ENCODE results near the gene NUP210. TPM values are rescaled to one million over a fixed set of nuclear protein-coding genes. Genes with fewer than 3 reads are reported as not detected.

The NUP210 gene
- total RNA-seq, 4 donors from 2014 or later = 1.7 to 3.6 (median 2.7) TPM

DNA sequence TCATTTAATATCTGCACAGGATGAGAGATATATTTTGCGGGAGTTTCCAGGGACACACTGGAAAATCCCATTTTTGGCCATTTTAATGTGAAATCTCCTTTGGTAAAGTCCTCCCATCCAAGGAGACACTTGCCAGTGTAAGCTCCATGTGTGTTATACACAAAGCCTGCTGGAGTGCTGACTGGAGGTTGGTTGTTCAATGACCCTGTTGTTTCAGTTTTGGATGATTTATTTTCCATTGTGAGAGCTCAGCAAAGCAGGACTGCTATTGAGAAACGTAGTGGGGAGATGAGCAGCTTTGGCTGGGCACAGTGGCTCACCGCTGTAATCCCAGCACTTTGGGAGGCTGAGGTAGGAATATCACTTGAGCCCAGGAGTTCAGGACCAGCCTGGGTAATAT is 127.7 kb downstream of the NUP210 start:
- in situ Hi-C loops (cut with MboI; ENCODE audit: low sequenced_read_pairs in 4 of 4) (loop anchor here in 2 of 4 donors (25.0 kb wide), 1 partner anchor 205 kb away; no protein-coding TSS in a partner anchor), intact Hi-C loops (cut with DNase I; ENCODE audit: low total_unique reads) (no loop called here)
- DNase-seq (no peak), ATAC-seq (no peak)
- Histone ChIP-seq H3K27ac (no peak overlapping the region), H3K27me3 (peaks cover 0 to 3% (median 0%) of the 10 kb centered on the region in 3 donors), H3K36me3 (no peaks in the 10 kb centered on the region), H3K9me3 (no peaks in the 10 kb centered on the region), H3K4me1 (no peaks in the 10 kb centered on the region), H3K4me3 (no peak overlapping the region)
- TF ChIP-seq, protein P1, sequence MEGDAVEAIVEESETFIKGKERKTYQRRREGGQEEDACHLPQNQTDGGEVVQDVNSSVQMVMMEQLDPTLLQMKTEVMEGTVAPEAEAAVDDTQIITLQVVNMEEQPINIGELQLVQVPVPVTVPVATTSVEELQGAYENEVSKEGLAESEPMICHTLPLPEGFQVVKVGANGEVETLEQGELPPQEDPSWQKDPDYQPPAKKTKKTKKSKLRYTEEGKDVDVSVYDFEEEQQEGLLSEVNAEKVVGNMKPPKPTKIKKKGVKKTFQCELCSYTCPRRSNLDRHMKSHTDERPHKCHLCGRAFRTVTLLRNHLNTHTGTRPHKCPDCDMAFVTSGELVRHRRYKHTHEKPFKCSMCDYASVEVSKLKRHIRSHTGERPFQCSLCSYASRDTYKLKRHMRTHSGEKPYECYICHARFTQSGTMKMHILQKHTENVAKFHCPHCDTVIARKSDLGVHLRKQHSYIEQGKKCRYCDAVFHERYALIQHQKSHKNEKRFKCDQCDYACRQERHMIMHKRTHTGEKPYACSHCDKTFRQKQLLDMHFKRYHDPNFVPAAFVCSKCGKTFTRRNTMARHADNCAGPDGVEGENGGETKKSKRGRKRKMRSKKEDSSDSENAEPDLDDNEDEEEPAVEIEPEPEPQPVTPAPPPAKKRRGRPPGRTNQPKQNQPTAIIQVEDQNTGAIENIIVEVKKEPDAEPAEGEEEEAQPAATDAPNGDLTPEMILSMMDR (IDR thresholded peaks at IDR 0.05 in 4 of 5, conservative IDR thresholded peaks at IDR 0.05 in 1 of 5) = no peak
- TF ChIP-seq POLR2A (IDR thresholded peaks at IDR 0.05) = no peak

DNA sequence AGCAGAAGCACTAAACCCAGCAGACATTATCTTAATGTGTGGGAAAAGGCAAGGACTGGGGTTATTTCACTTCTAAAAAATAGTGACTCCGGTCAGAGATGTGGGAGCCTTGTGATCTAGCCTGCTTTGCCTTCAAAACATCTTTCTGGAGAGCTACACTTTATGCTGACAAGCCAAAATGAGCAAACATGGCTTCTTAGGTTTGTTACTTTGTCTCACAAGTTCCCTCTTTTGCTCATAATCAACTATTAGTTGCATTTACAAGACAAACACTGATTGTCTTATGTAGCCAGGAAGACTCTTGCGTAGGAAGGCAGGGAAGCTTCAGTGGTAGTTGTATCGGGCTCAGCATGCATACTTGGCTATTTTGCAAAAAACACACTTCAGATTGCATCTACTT is 129.2 kb downstream of the NUP210 start:
- intact Hi-C loops (cut with DNase I; ENCODE audit: low total_unique reads) (no loop called here), in situ Hi-C loops (cut with MboI; ENCODE audit: low sequenced_read_pairs in 4 of 4) (loop anchor here in 2 of 4 donors (25.0 kb wide), 1 partner anchor 204 kb away; no protein-coding TSS in a partner anchor)
- no peaks in the 10 kb centered on the region for H3K36me3 ChIP-seq
- no peaks in the 10 kb centered on the region for H3K9me3 ChIP-seq
- DNase-seq = no peak
- no peak for TF ChIP-seq POLR2A (IDR thresholded peaks at IDR 0.05)
- TF ChIP-seq, protein P1 (IDR thresholded peaks at IDR 0.05 in 4 of 5, conservative IDR thresholded peaks at IDR 0.05 in 1 of 5) = no peak
- no peak overlapping the region for H3K27ac ChIP-seq
- H3K4me3 ChIP-seq = no peak overlapping the region
- no peaks in the 10 kb centered on the region for H3K4me1 ChIP-seq
- ATAC-seq = no peak
- H3K27me3 ChIP-seq = peaks cover 5 to 11% (median 5%) of the 10 kb centered on the region in 3 donors

DNA sequence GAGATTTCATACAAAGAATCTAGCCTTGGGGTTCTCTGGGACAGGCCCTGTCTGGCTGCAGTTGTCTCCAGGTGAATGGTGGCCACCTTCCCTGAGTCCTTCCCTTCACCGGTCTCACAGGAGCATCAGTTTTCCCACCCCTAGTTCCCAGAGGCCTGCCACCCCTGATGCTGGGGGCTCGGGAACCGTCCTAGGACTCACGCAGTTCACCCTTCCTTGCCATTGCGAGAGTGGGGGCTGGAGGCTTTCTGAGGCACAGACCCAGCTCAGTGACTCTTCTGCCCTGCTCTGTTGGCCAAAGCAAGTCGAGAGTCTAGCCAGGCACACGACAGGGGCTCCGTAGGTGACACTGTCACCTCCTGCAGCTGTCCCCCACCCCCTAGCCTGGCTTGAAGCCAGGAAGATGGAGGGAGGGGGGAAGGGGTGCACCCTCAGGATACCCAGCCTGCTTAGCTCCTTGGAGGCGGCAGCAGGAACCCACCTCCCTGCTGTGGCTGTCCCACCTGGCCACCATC is 130.3 kb downstream of the NUP210 start:
- ATAC-seq (no peak), DNase-seq (no peak)
- no peaks in the 10 kb centered on the region for H3K9me3 ChIP-seq
- intact Hi-C loops (cut with DNase I; ENCODE audit: low total_unique reads) = no loop called here
- no peak overlapping the region for H3K27ac ChIP-seq
- no peaks in the 10 kb centered on the region for H3K4me1 ChIP-seq
- H3K4me3 ChIP-seq = no peak overlapping the region
- TF ChIP-seq, protein P1 (IDR thresholded peaks at IDR 0.05 in 4 of 5, conservative IDR thresholded peaks at IDR 0.05 in 1 of 5) = no peak
- TF ChIP-seq POLR2A (IDR thresholded peaks at IDR 0.05) = no peak
- in situ Hi-C loops (cut with MboI; ENCODE audit: low sequenced_read_pairs in 4 of 4) = loop anchor here in 2 of 4 donors (25.0 kb wide), 1 partner anchor 203 kb away; no protein-coding TSS in a partner anchor
- H3K36me3 ChIP-seq = no peaks in the 10 kb centered on the region
- peaks cover 15 to 22% (median 16%) of the 10 kb centered on the region in 3 donors for H3K27me3 ChIP-seq

DNA sequence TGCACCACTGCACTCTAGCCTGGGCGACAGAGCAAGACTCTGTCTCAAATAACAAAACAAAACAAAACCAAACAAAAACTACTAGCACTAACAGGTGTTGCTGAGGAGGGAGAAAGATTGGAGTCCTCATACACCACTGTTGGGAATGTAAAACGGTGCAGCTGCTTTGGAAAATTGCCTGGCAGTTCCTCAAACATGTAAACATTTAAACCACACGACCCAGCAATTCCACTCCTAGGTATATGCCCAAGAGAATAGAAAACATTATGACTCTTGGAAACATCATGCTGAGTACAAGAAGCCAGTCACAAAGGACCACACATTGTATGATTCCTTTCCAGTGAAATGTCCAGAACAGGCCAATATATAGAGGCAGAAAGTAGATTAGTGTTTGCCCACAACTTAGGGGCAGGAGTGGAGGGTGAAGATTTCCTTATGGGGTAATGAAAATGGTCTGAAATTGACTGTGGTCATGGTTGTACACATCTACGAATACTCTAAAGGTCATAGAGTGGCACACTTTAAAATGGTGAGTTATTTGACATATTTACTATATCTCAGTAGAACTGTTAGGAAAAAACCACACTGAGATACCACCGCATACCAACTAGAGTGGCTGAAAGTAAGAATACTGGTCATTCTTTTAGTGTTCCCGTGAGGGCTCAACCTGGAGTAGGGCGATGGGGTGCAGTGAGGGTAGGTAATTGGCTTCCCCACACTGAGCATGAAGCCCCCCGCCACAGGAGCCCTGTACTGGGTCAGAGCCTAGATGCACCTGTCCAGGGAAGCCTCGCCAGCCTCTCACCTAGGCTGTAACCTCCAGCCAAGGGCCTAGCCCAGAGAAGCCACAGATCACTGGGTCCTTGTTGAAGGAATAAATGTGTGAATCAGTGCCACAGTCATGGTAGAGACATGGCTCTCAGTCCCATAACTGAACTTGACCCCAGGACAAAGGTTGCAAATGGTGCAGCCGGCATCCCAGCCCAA is 131.1 kb downstream of the NUP210 start:
- in situ Hi-C loops (cut with MboI; ENCODE audit: low sequenced_read_pairs in 4 of 4) (loop anchor here in 2 of 4 donors (25.0 kb wide), 1 partner anchor 202 kb away; no protein-coding TSS in a partner anchor), intact Hi-C loops (cut with DNase I; ENCODE audit: low total_unique reads) (no loop called here)
- Histone ChIP-seq H3K4me3 (no peak overlapping the region), H3K27me3 (peaks cover 22 to 28% (median 22%) of the 10 kb centered on the region in 3 donors), H3K4me1 (no peaks in the 10 kb centered on the region), H3K36me3 (no peaks in the 10 kb centered on the region), H3K27ac (no peak overlapping the region), H3K9me3 (no peaks in the 10 kb centered on the region)
- DNase-seq (no peak), ATAC-seq (no peak)
- TF ChIP-seq, protein P1 (IDR thresholded peaks at IDR 0.05 in 4 of 5, conservative IDR thresholded peaks at IDR 0.05 in 1 of 5) = no peak
- no peak for TF ChIP-seq POLR2A (IDR thresholded peaks at IDR 0.05)
